GM10266 (cell line): ENCODE measurements around the gene WDR31.
"Not testable (repeated sequence)": the region's sequence is repeated elsewhere in the genome, so short reads cannot be mapped to it uniquely, and the experiment has no call there.

Experiments
- DNase-seq: peaks from one replicate; pipeline ENCODE4 v3.0.0; 2012; ENCODE audit errors: extremely low spot score
- TF ChIP-seq, protein P1 (sequence below): IDR thresholded peaks from 2 replicates; pipeline ENCODE4 v1.5.1; 2012; ENCODE audit warnings: mild to moderate bottlenecking, low read depth; ENCODE audit not compliant: control insufficient read depth, insufficient read depth; ENCODE audit errors: missing control alignments

The WDR31 gene

DNA sequence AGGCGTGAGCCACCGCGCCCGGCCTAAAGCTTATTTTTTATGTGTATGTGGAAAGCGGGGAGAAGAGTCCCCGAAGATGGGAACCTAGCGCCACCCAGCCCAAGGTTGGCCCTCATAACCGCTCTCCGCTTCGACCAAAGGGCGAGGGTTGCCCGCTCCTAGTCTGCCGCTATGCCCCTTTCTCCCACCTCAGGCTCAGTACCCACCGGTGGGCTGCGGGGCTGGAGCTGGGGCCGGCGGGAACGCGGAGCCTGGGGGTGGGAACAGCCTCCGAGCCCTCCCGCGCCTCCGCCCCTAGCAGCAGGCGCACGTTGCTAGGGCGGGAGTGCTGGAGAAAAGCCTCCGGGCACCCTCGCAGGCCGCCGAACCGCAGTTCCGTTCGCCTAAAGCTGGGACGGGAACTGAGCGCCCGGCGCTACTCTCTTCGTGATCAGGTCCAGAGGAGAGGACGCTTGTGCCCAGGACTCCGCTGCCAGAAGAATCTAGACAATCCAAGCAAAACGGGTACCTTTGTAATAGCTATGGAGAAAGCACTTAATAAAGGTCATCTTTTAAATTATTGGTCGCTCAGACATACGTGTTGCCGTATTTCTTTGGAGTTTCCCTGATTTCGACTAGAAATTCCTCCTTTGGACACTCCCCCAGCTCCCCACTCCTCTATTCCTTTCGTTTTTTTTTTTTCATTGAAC, at the start of gene WDR31:
Gene WDR31 (minus strand): TSS at position 265 of the 689 bp plus-strand sequence. CDS start 8,253 bp downstream, outside the sequence.
- peak; percentile 91 for DNase-seq
- TF ChIP-seq, protein P1, sequence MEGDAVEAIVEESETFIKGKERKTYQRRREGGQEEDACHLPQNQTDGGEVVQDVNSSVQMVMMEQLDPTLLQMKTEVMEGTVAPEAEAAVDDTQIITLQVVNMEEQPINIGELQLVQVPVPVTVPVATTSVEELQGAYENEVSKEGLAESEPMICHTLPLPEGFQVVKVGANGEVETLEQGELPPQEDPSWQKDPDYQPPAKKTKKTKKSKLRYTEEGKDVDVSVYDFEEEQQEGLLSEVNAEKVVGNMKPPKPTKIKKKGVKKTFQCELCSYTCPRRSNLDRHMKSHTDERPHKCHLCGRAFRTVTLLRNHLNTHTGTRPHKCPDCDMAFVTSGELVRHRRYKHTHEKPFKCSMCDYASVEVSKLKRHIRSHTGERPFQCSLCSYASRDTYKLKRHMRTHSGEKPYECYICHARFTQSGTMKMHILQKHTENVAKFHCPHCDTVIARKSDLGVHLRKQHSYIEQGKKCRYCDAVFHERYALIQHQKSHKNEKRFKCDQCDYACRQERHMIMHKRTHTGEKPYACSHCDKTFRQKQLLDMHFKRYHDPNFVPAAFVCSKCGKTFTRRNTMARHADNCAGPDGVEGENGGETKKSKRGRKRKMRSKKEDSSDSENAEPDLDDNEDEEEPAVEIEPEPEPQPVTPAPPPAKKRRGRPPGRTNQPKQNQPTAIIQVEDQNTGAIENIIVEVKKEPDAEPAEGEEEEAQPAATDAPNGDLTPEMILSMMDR = no peak

DNA sequence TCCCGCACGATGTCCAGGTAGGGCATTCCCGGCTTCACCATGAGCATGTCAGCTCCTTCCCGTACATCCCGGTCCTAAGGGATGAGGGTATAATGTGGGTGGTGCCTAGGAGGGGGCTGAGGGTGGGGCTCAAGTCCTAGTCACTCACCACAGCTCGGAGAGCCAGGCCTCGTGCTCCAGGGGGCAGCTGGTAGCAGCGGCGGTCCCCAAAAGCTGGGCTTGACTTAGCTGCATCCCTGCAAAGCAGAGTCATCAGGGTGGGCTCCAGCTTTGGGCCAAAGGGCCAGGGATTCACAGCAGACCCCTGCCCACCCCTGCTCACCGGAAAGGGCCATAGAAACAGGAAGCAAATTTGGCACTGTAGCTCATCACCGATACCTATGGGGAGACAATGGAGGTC, 49.4 kb upstream of the WDR31 start:
- no peak for DNase-seq
- TF ChIP-seq, protein P1 = no peak

DNA sequence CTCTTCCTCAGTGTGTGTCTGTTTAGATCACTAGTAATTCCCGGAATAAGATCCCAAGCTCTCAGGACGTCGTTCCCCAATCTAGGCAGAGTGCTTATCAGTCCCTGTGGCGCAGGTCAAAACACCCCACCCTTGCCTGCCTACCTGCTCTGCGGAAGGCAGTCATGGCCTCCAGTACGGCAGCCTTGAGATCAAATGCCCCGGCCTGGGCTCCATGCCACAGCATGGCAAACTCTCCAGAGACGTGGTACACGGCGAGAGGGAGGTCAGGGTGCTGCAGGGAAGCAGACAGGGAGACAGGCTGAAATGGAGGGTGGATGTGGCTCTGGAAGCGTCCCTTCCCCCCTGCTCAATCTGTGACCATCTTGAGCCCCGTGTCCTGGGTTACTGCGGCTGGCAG, 48.8 kb upstream of the WDR31 start:
- DNase-seq = no peak
- TF ChIP-seq, protein P1 = no peak

DNA sequence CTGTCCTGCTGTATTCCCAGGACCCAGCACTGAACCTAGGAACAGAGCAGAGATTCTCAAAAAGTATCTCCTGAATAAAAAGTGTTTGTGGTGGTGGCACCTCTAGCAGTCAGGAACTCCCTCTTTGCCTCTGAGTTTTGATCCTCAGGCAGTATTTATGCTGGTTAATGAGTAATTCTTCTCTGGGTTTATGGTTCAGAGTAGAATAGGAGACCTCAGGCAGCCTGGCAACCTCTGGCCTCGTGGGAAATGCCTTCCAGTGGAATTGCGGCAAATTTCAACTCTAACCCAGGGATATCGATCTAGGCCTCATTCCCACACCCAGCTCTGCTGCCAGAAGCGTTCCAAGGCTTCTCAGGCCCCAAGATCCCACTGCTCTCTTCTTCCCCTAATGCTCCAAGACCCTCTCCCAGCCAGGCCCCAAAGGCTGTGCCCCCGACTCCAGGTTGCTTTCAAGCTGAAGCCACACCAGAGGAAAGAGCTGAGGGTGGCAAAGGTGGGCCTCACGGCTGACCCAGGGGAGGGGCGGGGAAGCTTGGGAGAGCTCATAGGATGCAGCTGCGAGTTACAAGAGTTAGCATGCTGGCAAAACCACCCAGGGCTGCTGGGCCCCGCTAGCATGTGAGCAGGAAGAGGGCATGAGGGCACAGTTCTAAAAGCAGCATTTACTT, 47.6 kb upstream of the WDR31 start:
- TF ChIP-seq, protein P1 = no peak

DNA sequence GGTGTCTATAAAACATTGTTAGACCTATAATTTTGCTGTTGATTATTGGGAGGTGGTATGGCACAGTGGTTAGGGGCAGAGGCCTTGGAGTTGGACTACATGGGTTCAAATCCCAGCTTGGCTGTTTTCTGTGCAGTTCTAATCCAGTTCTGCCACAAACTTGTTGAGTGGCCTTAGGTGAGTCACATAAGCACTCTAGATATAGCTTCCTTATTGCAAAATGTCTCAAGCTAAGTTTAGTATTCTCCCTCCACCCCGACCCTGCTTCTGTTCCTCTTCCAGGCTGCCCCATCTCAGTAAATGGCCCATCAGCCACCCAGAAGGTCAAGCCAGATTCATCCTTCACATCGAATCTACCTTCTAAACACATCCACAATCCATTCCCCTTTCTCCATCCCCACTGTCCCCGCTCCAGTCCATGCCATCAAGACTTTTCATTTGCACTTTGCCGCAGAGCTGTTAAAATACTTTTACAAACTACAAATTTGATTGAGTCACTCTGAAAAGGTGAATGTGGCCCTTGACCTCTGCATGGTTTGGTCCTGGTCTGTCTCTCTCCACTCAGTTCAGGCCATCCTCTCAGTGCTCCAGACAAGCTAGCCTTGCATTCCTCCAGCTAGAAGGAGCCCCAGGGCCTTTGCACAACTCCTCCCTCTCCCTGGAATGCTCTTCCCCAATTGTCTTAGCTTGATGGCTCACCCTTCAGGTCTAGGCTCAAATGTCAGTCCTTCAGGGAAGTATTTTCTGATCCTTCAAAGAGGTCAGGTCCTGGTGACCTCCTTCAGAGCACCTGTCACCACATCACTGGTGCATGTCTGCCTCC, 46.7 kb upstream of the WDR31 start:
- DNase-seq = no peak
- TF ChIP-seq, protein P1 = no peak

More for the DNA sequence above, 47.6 kb upstream of the WDR31 start:
- no peak for DNase-seq

DNA sequence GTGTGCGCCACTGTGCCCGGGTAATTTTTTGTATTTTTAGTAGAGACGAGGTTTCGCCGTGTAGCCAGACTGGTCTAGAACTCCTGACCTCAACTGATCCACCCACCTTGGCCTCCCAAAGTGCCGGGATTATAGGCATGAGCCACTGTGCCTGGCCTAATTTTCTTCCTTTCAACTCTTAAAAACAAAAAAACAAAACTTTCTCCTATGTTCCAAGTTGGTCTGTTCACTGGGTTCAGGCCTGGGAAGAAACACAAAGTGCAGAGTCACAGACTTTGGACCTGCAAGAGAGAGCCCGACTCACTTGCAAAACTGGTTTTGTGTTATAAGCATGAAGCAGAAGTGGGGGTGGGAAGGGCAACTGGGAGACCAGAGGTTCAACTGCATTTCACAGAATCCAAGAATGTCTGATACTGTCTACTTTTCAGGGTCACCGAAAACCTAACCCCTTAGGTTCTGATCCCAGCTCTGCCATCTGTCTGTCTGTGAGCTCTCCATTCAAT, 41.9 kb upstream of the WDR31 start:
- DNase-seq = no peak
- TF ChIP-seq, protein P1 = no peak

DNA sequence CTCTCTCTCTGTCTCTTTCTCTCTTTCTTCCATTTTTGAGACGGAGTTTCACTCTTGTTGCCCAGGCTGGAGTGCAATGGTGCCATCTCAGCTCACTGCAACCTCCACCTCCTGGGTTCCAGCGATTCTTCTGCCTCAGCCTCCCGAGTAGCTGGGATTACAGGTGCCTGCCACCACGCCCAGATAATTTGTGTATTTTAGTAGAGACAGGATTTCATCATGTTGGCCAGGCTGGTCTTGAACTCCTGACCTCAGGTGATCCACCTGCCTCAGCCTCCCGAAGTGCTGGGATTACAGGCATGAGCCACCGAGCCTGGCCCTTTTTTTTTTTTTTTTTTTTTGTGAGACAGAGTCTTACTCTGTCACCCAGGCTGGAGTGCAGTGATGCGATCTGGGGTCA, 41.4 kb upstream of the WDR31 start:
- not testable (repeated sequence) for DNase-seq
